Neuronal stem cell (in vitro differentiated cells): ENCODE data around the gene AMMECR1.

Experiments used
- DNase-seq: peaks from one replicate; pipeline ENCODE4 v3.0.0-alpha.2; 2013; ENCODE audit warnings: low spot score
- H2AFZ ChIP-seq: one replicate; pipeline ENCODE4 v1.6.1; 2013; ENCODE audit warnings: mild to moderate bottlenecking, low read length, inconsistent platforms
- H2AK5ac ChIP-seq: 2 replicates; pipeline ENCODE4 v1.6.1; 2013; ENCODE audit warnings: low read depth, mild to moderate bottlenecking, inconsistent platforms, low read length, moderate library complexity, mixed read lengths
- H2BK120ac ChIP-seq: 2 replicates; pipeline ENCODE4 v1.6.1; 2013; ENCODE audit warnings: low read depth, mild to moderate bottlenecking, inconsistent platforms, low read length, moderate library complexity, mixed read lengths
- H2BK12ac ChIP-seq: one replicate; pipeline ENCODE4 v1.6.1; 2013; ENCODE audit warnings: low read length, inconsistent platforms
- H2BK15ac ChIP-seq: 2 replicates; pipeline ENCODE4 v1.6.1; 2013; ENCODE audit warnings: mild to moderate bottlenecking, low read length, inconsistent platforms, mixed read lengths
- H2BK5ac ChIP-seq: one replicate; pipeline ENCODE4 v1.6.1; 2013; ENCODE audit warnings: inconsistent platforms, mild to moderate bottlenecking, low read length, moderate library complexity
- H3K14ac ChIP-seq: one replicate; pipeline ENCODE4 v1.6.1; 2013; ENCODE audit warnings: low read length, inconsistent platforms
- H3K18ac ChIP-seq: 2 replicates; pipeline ENCODE4 v1.6.1; 2013; ENCODE audit warnings: low read length, inconsistent platforms
- H3K23ac ChIP-seq: 2 replicates; pipeline ENCODE4 v1.6.1; 2013; ENCODE audit warnings: low read depth, mild to moderate bottlenecking, mixed read lengths, low read length, inconsistent platforms; ENCODE audit not compliant: poor library complexity
- H3K27ac ChIP-seq: replicated peaks from 3 replicates; pipeline ENCODE4 v1.5.1; 2013; ENCODE audit warnings: low read length, inconsistent platforms
- H3K27me3 ChIP-seq, 3 experiments: 2 replicates each; pipeline ENCODE4 v1.6.1; 2013; ENCODE audit warnings: low read length in 3 of 3, mild to moderate bottlenecking in 2 of 3, inconsistent platforms in 1 of 3, low read depth in 1 of 3, mixed read lengths in 1 of 3, moderate library complexity in 1 of 3; ENCODE audit not compliant: control insufficient read depth in 3 of 3, insufficient read depth in 3 of 3
- H3K36me3 ChIP-seq, 2 donors: replicated peaks in 1 of 2; 2 replicates each; pipeline ENCODE4 v1.6.1; 2013; ENCODE audit warnings: low read length in 2 of 2; ENCODE audit not compliant: control insufficient read depth in 2 of 2, insufficient read depth in 2 of 2
- H3K4ac ChIP-seq: 2 replicates; pipeline ENCODE4 v1.6.1; 2013; ENCODE audit warnings: inconsistent platforms, mild to moderate bottlenecking, low read length, moderate library complexity
- H3K4me1 ChIP-seq, 2 donors: 1 replicate in 1 of 2; 2 replicates in 1 of 2; pipeline ENCODE4 v1.6.1; 2013; ENCODE audit warnings: low read length in 2 of 2, low read depth in 1 of 2; ENCODE audit not compliant: control insufficient read depth in 2 of 2, insufficient read depth in 1 of 2
- H3K4me2 ChIP-seq: one replicate; pipeline ENCODE4 v1.6.1; 2013; ENCODE audit warnings: mild to moderate bottlenecking, low read length, inconsistent platforms; ENCODE audit not compliant: insufficient read depth, poor library complexity, severe bottlenecking
- H3K4me3 ChIP-seq, 2 donors: 2 replicates each; pipeline ENCODE4 v1.5.1; 2013; ENCODE audit warnings: low read length in 2 of 2, mild to moderate bottlenecking in 2 of 2, inconsistent platforms in 1 of 2, moderate library complexity in 1 of 2
- H3K79me1 ChIP-seq: one replicate; pipeline ENCODE4 v1.6.1; 2013; ENCODE audit warnings: low read depth, mild to moderate bottlenecking, inconsistent platforms, low read length, moderate library complexity
- H3K9ac ChIP-seq: one replicate; pipeline ENCODE4 v1.6.1; 2013; ENCODE audit warnings: mild to moderate bottlenecking, low read depth, low read length, inconsistent platforms; ENCODE audit not compliant: poor library complexity
- H3K9me3 ChIP-seq, 2 donors: replicated peaks in 1 of 2; 2 replicates each; pipeline versions ENCODE3 to v1.6.1; 2013; ENCODE audit warnings: low read length in 2 of 2, mild to moderate bottlenecking in 2 of 2, inconsistent platforms in 1 of 2, low read depth in 1 of 2, mixed read lengths in 1 of 2, moderate library complexity in 1 of 2; ENCODE audit not compliant: control insufficient read depth in 2 of 2, insufficient read depth in 1 of 2
- H4K8ac ChIP-seq: one replicate; pipeline ENCODE4 v1.6.1; 2013; ENCODE audit warnings: low read depth, mild to moderate bottlenecking, inconsistent platforms, low read length, moderate library complexity
- H4K91ac ChIP-seq: one replicate; pipeline ENCODE4 v1.6.1; 2013; ENCODE audit warnings: low read length, low read depth, mild to moderate bottlenecking, inconsistent platforms; ENCODE audit not compliant: poor library complexity
- WGBS, 2 donors: extraction: QIAGEN DNeasy Blood & Tissue Kit; methylation state at CpG; one replicate each; pipeline ENCODE4 v1.1.7; 2013; ENCODE audit warnings: missing lambda C conversion rate in 2 of 2, mixed read lengths in 1 of 2; ENCODE audit not compliant: insufficient read length in 2 of 2, insufficient replicate concordance in 1 of 2; ENCODE audit errors: extremely low coverage in 2 of 2; 5-methylcytosine and 5-hydroxymethylcytosine counted together

The AMMECR1 gene

GRCh38 chrX:110228453-110228852 is 89.4 kb downstream of the AMMECR1 start:
- H3K27me3 ChIP-seq = no peaks in the 10 kb centered on the region
- H3K14ac ChIP-seq = no peak overlapping the region
- no peaks in the 10 kb centered on the region for H3K4me1 ChIP-seq
- no peak for DNase-seq
- H2AFZ ChIP-seq = no peak overlapping the region
- H3K36me3 ChIP-seq = no peaks in the 10 kb centered on the region
- no peak overlapping the region for H3K4ac ChIP-seq
- no peak overlapping the region for H4K8ac ChIP-seq
- no peak overlapping the region for H3K18ac ChIP-seq
- no peak overlapping the region for H3K4me3 ChIP-seq
- no peak overlapping the region for H2BK15ac ChIP-seq
- WGBS, 2 donors = no CpG with 5 or more reads among the region's 5 CpGs
- no peak overlapping the region for H2BK5ac ChIP-seq
- H3K79me1 ChIP-seq = no peaks in the 10 kb centered on the region
- no peak overlapping the region for H3K23ac ChIP-seq
- H3K9me3 ChIP-seq = no peaks in the 10 kb centered on the region
- no peak overlapping the region for H2AK5ac ChIP-seq
- no peak overlapping the region for H3K4me2 ChIP-seq
- no peak overlapping the region for H2BK120ac ChIP-seq
- H4K91ac ChIP-seq = no peak overlapping the region
- H3K9ac ChIP-seq = no peak overlapping the region
- H2BK12ac ChIP-seq = no peak overlapping the region
- H3K27ac ChIP-seq = no peak overlapping the region

DNA sequence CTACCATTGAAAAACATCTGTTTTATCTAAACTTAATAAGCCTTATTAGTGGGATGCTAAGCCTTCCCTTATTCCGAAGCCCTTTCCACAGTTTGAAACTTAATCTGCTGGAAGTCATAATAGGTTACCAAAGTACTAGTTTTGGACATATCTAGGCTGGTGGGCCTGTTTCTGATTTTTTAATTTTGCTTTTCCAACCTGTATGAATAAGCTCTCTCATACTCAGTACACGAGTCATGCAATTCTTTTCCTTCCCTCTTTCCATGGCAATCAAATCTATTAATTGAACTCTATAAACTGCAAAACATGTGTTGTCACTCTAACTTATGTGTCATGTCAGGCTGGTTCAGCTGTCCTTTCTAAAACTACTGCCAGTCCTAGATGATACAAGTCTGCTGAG is 91.0 kb downstream of the AMMECR1 start:
- H3K9me3 ChIP-seq = no peaks in the 10 kb centered on the region
- no CpG with 5 or more reads among the region's 2 CpGs for WGBS, 2 donors

DNA sequence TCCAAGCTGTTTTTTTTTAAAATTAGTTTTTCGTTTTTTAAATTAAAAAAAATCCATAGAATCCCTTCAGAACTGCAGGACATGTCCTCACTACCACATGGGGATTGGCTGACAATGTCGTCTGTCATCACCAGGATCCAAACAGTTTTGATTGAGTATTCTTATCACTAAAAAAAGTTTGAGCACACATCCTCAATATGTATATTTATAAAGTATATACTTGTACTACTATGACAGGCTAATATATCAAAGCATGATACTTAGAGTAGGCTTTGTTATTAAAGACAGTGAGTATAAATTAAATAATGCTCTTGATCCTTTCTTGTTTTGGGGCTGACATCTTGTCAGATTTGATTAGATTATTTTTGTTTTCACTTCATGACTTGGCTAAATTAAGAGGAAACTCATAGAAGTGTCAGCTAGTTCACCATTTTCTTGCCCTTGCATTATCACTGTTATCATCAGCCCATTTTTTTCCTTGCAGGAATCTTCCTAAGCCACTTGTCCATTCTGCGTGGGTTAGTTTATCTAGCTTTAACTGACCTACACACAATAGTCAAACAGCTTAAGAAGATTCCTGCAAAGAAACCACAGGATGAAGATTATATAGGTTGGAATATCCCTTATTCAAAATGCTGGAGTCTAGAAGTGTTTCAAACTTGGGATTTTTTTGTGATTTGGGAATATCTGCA is 92.8 kb downstream of the AMMECR1 start:
- no CpG with 5 or more reads among the region's 3 CpGs for WGBS, 2 donors
- Histone ChIP-seq H3K4ac (no peak overlapping the region), H3K27me3 (no peaks in the 10 kb centered on the region), H3K4me1 (no peaks in the 10 kb centered on the region), H3K4me3 (no peak overlapping the region), H3K18ac (no peak overlapping the region), H3K23ac (no peak overlapping the region), H3K79me1 (no peaks in the 10 kb centered on the region), H3K27ac (no peak overlapping the region), H4K91ac (no peak overlapping the region), H2BK12ac (no peak overlapping the region), H3K9me3 (no peaks in the 10 kb centered on the region), H3K36me3 (no peaks in the 10 kb centered on the region), H4K8ac (no peak overlapping the region), H3K4me2 (no peak overlapping the region), H2AFZ (no peak overlapping the region), H3K9ac (no peak overlapping the region), H2BK15ac (no peak overlapping the region), H2AK5ac (no peak overlapping the region), H2BK5ac (no peak overlapping the region), H2BK120ac (no peak overlapping the region), H3K14ac (no peak overlapping the region)
- no peak for DNase-seq

More for the DNA sequence above, 91.0 kb downstream of the AMMECR1 start:
- no peak for DNase-seq
- Histone ChIP-seq H3K79me1 (no peaks in the 10 kb centered on the region), H4K91ac (no peak overlapping the region), H3K4me3 (no peak overlapping the region), H2BK15ac (no peak overlapping the region), H2BK12ac (no peak overlapping the region), H2AK5ac (no peak overlapping the region), H3K36me3 (no peaks in the 10 kb centered on the region), H3K27ac (no peak overlapping the region), H2AFZ (no peak overlapping the region), H4K8ac (no peak overlapping the region), H3K4me1 (no peaks in the 10 kb centered on the region), H2BK5ac (no peak overlapping the region), H3K4ac (no peak overlapping the region), H3K14ac (no peak overlapping the region), H3K23ac (no peak overlapping the region), H3K4me2 (no peak overlapping the region), H3K18ac (no peak overlapping the region), H3K9ac (no peak overlapping the region), H2BK120ac (no peak overlapping the region), H3K27me3 (no peaks in the 10 kb centered on the region)

DNA sequence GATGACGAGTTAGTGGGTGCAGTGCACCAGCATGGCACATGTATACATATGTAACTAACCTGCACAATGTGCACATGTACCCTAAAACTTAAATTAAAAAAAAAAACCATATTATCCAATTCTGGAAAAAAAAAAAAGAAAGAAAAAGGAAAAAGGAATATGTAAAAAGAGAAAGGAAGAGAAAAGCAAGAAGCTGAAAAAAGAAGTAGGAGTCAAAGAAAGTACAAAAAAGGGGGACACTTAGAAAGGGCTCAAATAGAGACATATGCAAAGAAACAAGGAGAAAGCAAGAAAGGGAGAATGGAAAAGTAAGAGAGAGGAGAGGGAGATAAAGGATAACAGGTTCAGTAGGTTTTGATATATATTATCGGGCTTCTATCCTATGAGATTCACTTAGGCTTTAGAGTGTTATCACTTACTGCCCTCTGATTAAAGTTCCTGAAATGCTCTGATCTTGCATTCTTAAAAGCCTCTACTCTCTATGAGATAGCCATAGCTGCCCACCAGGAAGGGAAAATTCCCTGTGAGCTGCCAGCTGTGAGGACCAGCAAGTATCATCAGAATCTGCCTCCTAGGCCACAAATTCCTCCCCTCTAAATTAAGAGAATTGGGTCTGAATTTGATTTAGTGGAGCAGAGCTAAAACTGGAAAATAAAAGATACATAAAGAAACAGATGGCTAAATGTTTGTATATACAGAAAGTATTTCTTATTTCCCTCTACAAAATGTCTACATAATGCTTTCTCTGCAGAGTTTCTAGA is 95.2 kb downstream of the AMMECR1 start:
- H3K4me1 ChIP-seq = no peaks in the 10 kb centered on the region
- no peak overlapping the region for H4K8ac ChIP-seq
- no peaks in the 10 kb centered on the region for H3K27me3 ChIP-seq
- no peaks in the 10 kb centered on the region for H3K79me1 ChIP-seq
- no CpG with 5 or more reads among the region's 2 CpGs for WGBS, 2 donors
- no peaks in the 10 kb centered on the region for H3K9me3 ChIP-seq
- H3K18ac ChIP-seq = no peak overlapping the region
- no peak overlapping the region for H2BK5ac ChIP-seq
- no peak overlapping the region for H3K14ac ChIP-seq
- no peaks in the 10 kb centered on the region for H3K36me3 ChIP-seq
- H3K4ac ChIP-seq = no peak overlapping the region
- H3K4me3 ChIP-seq = no peak overlapping the region
- no peak overlapping the region for H2BK12ac ChIP-seq
- H3K9ac ChIP-seq = no peak overlapping the region
- no peak overlapping the region for H2AFZ ChIP-seq
- H4K91ac ChIP-seq = no peak overlapping the region
- no peak overlapping the region for H2AK5ac ChIP-seq
- no peak overlapping the region for H2BK120ac ChIP-seq
- no peak overlapping the region for H3K27ac ChIP-seq
- H2BK15ac ChIP-seq = no peak overlapping the region
- no peak for DNase-seq
- no peak overlapping the region for H3K4me2 ChIP-seq
- H3K23ac ChIP-seq = no peak overlapping the region
